ENCODE measurements around the gene SUN5. TPM values are rescaled to one million over a fixed set of nuclear protein-coding genes. Genes with fewer than 3 reads are reported as not detected.
A peak's percentile ranks its signal among the peaks of the same experiment; 100 is the strongest.

SUN5 gene
- total RNA-seq, 4 donors from 2014 or later: not detected

GRCh38 chr20:32980990-32981389 is 23.2 kb downstream of the SUN5 start:
- no peaks in the 10 kb centered on the region for H3K36me3 ChIP-seq
- peaks cover 9% of the 10 kb centered on the region for H3K27me3 ChIP-seq
- 85% methylated on average over 6 of the region's 6 CpGs for WGBS
- H3K27ac ChIP-seq: no peak overlapping the region
- no peak for TF ChIP-seq EP300 (IDR thresholded peaks at IDR 0.05)
- TF ChIP-seq POLR2AphosphoS5 (IDR thresholded peaks at IDR 0.05): no peak
- TF ChIP-seq POLR2A (IDR thresholded peaks at IDR 0.05): no peak
- no peak for TF ChIP-seq CTCF (IDR thresholded peaks at IDR 0.05)
- H3K4me3 ChIP-seq: no peak overlapping the region
- H3K4me1 ChIP-seq: no peaks in the 10 kb centered on the region
- H3K9me3 ChIP-seq: no peaks in the 10 kb centered on the region
- DNase-seq (ENCODE audit: low spot score in 2 of 2): no peak

GRCh38 chr20:32980131-32980941 is 23.9 kb downstream of the SUN5 start:
- DNase-seq (ENCODE audit: low spot score in 2 of 2): peak in 1 of 2 donors; percentile 40
- Histone ChIP-seq H3K27me3 (peaks cover 9% of the 10 kb centered on the region), H3K36me3 (no peaks in the 10 kb centered on the region), H3K4me1 (no peaks in the 10 kb centered on the region), H3K9me3 (no peaks in the 10 kb centered on the region), H3K4me3 (no peak overlapping the region), H3K27ac (no peak overlapping the region)
- 74% methylated on average over 12 of the region's 19 CpGs for WGBS
- TF ChIP-seq EP300 (IDR thresholded peaks at IDR 0.05): no peak
- TF ChIP-seq POLR2A (IDR thresholded peaks at IDR 0.05): no peak
- no peak for TF ChIP-seq POLR2AphosphoS5 (IDR thresholded peaks at IDR 0.05)
- TF ChIP-seq CTCF (IDR thresholded peaks at IDR 0.05): no peak

GRCh38 chr20:32979201-32979998 is 24.8 kb downstream of the SUN5 start:
- peak in 1 of 2 donors; percentile 31 for DNase-seq (ENCODE audit: low spot score in 2 of 2)
- Histone ChIP-seq H3K4me1 (no peaks in the 10 kb centered on the region), H3K4me3 (no peak overlapping the region), H3K27ac (no peak overlapping the region), H3K27me3 (peaks cover 9% of the 10 kb centered on the region), H3K36me3 (no peaks in the 10 kb centered on the region), H3K9me3 (no peaks in the 10 kb centered on the region)
- no peak for TF ChIP-seq POLR2AphosphoS5 (IDR thresholded peaks at IDR 0.05)
- TF ChIP-seq CTCF (IDR thresholded peaks at IDR 0.05): no peak
- TF ChIP-seq EP300 (IDR thresholded peaks at IDR 0.05): no peak
- TF ChIP-seq POLR2A (IDR thresholded peaks at IDR 0.05): no peak
- WGBS: 92% methylated on average over 9 of the region's 9 CpGs

GRCh38 chr20:32978009-32978335 is 26.3 kb downstream of the SUN5 start:
- TF ChIP-seq POLR2A (IDR thresholded peaks at IDR 0.05): no peak
- no peak for TF ChIP-seq CTCF (IDR thresholded peaks at IDR 0.05)
- no peak for TF ChIP-seq POLR2AphosphoS5 (IDR thresholded peaks at IDR 0.05)
- TF ChIP-seq EP300 (IDR thresholded peaks at IDR 0.05): no peak

More at GRCh38 chr20:32978009-32978335, 26.3 kb downstream of the SUN5 start:
- H3K4me1 ChIP-seq: no peaks in the 10 kb centered on the region
- H3K27ac ChIP-seq: no peak overlapping the region
- H3K9me3 ChIP-seq: no peaks in the 10 kb centered on the region
- DNase-seq (ENCODE audit: low spot score in 2 of 2): peak in 1 of 2 donors; percentile 46
- no peak overlapping the region for H3K4me3 ChIP-seq
- no peaks in the 10 kb centered on the region for H3K36me3 ChIP-seq
- WGBS: 80% methylated on average over 7 of the region's 7 CpGs
- peaks cover 9% of the 10 kb centered on the region for H3K27me3 ChIP-seq
